Dedifferentiated amniotic fluid mesenchymal stem cell (primary cell): ENCODE data around the gene ACAT2.
A peak's percentile ranks its signal among the peaks of the same experiment; 100 is the strongest.
"Not testable (repeated sequence)": the region's sequence is repeated elsewhere in the genome, so short reads cannot be mapped to it uniquely, and the experiment has no call there.

Source experiments
- DNase-seq: peaks from one replicate; pipeline ENCODE4 v3.0.0-alpha.2; 2016; ENCODE audit errors: extremely low spot score

ACAT2 gene

DNA sequence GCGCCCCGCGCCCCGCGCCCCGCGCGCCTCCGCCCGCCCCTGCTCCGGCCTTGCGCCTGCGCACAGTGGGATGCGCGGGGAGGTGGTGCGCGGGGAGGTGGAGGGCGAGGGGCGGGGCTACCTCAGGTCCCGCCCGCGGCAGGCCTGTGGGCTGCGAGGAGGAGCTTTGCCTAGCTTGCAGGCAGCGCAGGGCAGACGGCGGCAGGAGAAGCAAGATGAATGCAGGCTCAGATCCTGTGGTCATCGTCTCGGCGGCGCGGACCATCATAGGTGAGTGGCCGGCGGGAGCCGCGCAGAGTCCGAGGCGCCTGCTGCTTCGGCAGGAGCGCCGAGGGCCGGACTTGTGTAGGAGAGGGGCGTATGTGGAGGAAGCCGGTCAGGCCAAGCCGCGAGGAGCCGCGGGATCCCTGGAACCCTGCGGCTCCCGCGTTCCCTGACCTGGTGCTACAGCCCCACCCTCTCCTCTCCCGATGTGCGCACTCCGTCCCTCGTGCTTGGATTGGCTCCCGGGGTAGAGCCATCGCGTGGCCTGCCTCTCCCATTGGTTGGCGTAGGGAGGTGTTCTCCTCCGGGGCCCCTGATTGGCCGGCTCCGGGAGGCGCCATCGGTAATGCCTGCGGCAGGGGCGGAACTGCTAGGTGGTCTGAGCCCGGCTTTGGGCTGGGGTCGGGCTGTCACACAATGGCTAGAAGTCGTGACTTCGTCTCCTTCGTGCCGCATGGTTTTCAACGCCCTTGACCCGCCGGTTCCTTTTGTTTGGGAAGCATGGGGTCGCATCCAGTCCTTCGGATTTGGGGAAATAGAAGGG, at the start of gene ACAT2:
Gene ACAT2, plus strand, starts transcription at position 173 of the 808 bp plus-strand sequence. Its CDS starts 43 bp downstream, at position 216.
- peak; percentile 92 for DNase-seq

DNA sequence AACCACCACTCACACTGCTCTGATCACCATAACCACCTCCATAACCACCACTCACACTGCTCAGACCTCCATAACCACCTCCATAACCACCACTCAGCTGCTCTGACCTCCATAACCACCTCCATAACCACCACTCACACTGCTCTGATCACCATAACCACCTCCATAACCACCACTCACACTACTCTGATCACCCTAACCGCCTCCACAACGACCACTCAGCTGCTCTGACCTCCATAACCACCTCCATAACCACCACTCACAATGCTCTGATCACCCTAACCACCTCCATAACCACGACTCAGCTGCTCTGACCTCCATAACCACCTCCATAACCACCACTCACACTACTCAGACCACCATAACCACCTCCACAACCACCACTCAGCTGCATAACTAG, 49.5 kb upstream of the ACAT2 start:
- DNase-seq: not testable (repeated sequence)

DNA sequence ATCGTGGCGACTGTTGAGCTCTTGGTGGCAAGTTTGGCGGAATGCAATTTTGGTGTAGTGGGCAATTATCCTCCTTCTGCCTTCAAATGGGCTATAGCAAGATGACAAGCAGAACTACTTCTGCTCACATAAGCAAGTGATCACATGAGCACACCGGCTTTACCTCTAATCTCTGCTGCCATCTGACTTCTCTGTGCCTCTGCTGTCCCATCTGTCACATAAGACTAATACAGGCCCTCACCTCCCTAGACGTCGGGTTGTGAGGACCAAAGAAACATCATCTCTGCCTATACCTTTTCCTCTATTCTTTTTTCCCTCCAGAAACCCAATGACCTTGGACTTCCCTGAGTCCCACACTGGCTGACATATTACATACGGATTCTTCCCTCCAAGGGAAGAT, 47.9 kb upstream of the ACAT2 start:
- DNase-seq: no peak

DNA sequence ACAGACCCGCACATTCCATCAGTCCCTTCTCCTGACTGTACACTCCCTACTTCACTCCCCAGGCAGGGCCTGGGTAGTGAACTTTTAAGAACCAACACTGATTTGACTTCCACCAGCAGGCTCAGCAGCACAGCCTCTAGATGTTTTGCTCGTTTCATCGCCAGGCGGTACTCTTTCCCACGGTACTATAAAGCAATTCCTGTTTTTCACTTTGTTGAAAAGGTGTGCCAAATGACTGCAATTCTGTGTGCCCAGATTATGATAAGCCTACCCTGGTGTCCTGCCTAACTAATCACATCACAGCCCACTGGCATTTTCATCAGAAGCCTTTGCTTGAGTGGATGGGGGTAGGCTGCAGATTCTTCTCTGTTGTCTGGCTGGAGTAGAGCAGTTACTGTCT, 47.4 kb upstream of the ACAT2 start:
- DNase-seq: no peak

DNA sequence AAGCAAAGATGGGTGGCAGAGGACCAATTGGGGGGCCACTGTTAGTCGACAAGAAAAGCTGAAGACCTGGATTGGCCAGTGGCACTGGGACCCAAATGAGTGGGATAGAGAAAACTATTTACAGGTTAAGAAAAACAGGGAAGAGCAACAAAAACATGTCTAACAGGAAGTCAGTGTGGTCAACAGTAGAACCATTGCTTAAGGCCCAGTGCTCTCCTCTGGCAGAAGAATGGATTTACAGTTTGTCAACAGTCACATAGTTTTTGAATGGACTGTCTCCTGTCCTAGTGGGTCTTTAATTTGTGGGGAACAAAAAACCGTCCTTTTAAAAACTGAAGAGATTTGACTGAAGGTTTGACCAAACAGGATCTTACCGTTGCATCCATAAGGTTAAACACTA, 46.7 kb upstream of the ACAT2 start:
- DNase-seq: no peak

DNA sequence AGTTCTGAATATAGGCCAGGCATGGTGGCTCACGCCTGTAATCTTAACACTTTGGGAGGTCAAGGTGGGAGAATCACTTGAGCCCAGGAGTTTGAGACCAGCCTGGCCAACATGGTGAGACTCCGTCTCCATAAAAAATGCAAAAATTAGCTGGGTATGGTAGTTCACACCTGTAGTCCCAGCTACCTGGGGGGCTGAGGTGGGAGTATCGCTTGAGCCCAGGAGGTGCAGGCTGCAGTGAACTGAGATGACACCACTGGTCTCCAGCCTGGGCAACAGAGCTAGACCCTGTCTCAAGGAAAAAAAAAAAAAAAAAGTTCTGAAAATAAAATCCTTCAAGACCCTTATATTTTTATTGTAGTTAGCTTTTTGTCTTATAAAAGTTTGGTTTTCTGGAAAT, 46.2 kb upstream of the ACAT2 start:
- DNase-seq: no peak

DNA sequence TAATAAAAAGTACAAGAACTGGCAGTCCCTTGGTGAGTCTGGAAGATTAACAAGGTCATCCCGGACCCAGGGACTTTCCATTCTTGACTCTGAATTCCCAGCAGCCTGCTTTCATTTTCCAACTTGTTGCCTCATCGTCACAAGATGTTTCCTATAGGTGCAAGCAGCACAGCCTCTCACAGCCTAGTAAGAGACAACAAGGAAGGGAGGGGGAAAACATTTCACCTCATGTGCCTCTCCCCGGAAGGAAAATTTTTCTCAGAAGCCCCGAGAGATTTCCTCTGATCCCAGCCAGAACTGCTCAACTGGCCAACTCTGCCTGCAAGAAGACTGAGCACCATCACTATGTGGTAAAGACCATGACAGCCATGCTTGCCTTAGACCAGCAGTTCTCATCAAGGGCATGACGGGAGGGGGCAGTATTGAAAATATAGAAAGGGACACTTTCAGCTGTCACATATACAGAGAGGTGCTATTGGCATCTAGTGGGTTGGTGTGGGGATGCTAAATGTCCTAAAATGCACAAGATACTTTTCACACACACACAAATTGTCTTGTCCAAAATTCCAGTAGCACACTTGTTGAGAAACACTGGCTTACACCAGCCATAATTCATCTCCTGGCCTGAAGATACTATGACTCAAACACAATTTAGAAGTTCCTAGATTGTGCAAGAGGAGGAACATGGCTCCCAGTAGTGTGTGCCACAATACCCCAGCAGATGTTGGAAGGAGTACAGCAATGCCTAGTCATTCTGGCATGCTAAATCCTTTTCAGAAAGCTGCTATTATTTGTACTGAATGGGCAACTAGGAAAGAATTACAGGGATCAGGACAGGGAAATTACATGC, 45.4 kb upstream of the ACAT2 start:
- DNase-seq: peak; percentile 97

DNA sequence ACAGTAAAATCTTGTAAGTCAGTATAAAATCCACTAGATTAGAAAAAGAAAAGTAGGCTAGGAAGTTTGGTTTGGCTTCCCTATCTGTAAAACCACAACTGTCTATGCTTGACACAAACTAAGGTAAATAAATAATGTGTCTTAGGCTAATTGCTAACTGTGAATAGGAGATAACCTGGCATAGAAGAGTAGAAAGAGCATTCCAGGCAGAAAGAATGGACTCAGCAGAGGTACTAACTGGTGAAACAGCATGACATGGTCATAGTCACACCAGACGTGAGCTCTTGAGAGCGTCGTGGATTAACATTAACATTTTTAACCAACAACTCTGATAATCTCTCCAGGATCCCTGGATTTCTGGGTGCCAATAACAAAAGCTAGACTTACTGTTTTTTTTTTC, 43.2 kb upstream of the ACAT2 start:
- DNase-seq: no peak

DNA sequence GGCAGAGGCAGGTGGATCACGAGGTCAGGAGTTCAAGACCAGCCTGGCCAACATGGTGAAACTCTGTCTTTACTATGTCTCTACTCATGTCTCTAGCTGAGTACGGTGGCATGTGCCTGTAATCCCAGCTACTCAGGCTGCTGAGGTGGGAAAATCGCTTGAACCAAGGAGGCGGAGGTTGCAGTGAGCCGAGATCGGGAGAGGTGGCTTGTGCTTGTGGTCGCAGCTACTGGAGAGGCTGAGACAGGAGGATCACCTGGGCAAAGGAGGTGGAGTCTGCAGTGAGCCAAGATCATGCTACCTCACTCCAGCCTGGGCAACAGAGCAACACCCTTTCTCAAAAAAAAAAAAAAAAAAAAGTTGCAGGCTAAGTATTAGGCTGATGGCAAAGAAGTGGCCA, 42.6 kb upstream of the ACAT2 start:
- no peak for DNase-seq

DNA sequence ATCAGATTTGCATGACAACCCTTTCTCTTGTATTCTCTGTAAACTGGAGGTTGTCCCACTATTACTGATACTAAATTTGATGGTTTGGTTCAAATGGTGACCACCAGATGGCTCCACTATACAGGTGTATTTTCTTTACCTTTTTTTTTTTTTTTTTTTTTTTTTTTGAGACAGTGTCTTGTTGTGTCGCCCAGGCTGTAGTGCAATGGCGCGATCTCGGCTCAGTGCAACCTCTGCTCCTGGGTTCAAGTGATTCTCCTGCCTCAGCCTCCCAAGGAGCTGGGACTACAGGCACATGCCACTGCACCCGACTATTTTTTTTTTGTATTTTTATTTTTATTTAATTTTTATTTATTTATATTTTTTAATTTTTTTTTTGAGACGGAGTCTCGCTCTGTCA, 41.1 kb upstream of the ACAT2 start:
- no peak for DNase-seq

DNA sequence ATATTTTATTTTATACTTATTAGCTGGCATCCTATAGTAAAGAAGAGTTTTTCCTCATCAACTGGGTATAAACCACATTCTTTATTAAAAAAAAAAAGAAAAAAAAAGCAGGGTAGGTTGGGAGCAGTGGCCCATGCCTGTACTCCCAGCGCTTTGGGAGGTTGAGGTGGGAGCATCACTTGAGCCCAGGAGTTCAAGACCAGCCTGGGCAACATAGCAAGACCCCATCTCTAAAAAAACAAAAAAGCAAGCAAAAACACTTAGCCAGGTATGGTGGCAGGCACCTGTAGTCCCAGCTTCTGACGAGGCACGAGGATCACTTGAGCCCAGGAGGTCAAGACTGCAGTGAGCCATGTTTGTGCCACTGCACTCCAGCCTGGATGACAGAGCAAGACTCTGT, 39.9 kb upstream of the ACAT2 start:
- not testable (repeated sequence) for DNase-seq

DNA sequence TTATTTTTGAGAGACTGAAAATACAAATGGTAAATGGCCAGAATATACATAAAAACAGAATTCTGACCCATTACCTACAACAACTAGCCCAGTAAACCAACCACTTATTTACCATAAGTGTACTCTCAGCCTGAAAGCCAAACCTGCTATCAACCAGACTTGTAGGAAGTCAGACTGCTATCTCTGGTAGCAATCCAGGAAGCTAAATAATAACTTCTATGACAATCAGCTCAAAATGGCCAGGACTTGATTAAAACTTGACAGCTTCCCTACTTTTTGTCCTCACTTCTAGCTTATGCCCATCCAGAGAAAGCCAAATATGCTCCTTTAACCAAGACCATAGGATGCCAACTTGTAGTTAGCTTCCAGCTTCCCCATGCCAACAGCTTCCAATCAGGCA, 39.2 kb upstream of the ACAT2 start:
- DNase-seq: no peak

DNA sequence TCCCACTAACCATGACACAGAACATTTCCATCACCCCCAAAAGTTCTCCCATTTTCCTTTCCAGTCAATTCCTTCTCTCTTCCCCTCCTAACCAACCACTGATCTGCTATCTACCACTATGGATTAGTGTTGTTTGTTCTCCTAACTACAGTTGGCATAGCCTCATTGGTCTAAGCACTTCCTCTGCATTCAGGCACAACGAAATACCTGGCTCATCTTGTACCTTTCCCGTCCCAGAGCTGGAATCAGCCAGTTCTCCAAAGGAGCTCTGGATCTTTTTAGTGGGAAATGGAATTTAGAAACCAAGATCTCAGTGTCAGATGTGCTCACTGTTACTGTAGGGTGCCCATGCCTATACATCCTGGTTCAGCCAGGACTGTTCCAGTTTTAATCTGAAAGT, 38.6 kb upstream of the ACAT2 start:
- DNase-seq: no peak

DNA sequence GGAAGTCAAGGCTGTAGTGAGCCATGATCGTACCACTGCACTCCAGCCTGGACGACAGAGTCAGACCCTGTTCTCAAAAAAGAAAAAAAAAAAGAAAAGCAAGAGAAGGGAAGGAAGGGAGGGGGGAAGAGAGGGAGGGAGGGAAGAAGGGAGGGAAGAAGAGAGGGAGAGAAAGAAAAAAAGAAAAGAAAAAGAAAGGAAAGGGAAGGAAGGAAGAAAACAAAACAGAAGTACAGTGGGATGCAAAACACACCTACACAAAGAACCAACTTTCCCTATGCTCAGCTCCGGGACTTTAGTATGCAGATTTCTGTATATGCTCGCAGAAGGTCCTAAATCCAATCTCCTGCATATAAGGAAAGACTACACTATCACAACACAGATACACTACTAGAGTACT, 37.1 kb upstream of the ACAT2 start:
- DNase-seq: no peak

DNA sequence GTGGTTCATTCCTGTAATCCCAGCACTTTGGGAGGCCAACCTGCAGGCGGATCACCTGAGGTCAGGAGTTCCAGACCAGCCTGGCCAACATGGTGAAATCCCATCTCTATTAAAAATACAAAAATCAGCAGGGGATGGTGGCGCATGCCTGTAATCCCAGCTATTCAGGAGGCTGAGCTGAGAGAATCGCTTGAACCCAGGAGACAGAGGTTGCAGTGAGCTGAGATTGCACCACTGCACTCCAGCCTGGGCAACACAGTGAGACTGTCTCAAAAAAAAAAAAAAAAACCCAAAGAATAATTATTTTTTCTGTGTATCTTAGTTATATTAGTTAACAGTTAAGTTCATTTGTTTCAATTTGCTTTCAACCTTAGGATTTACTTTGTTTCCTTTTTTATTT, 36.6 kb upstream of the ACAT2 start:
- not testable (repeated sequence) for DNase-seq

DNA sequence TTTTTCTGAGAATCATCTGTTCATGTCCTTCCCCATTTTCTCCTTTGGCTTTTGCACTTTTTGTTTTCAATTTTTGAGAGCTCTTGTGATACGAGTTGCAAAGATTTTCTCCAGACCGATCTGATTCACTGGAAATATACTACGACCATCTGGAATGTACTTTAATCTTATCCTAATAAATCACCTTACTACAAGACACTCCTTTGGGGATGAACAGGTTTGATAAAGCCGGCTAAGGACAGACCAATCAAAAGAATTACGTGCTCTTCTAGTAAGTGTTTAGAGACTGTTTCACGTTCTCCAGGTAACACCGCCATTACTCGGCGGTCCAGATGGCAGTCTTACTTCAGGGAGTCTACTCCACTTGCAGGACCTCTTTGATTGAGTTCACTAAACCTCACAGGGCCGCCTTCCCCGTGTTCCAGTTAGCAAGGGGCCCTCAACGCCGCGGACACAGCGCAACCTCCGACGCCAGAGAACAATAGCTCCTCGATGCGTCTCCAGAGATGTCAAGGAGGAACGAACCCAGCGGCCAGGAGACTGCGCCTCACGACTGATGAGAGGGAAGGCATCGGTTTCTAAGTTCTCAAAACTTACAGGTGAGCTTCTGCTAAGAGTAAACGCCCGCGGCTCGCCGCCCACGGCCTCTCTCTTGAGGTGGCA, 35.5 kb upstream of the ACAT2 start:
- no peak for DNase-seq

DNA sequence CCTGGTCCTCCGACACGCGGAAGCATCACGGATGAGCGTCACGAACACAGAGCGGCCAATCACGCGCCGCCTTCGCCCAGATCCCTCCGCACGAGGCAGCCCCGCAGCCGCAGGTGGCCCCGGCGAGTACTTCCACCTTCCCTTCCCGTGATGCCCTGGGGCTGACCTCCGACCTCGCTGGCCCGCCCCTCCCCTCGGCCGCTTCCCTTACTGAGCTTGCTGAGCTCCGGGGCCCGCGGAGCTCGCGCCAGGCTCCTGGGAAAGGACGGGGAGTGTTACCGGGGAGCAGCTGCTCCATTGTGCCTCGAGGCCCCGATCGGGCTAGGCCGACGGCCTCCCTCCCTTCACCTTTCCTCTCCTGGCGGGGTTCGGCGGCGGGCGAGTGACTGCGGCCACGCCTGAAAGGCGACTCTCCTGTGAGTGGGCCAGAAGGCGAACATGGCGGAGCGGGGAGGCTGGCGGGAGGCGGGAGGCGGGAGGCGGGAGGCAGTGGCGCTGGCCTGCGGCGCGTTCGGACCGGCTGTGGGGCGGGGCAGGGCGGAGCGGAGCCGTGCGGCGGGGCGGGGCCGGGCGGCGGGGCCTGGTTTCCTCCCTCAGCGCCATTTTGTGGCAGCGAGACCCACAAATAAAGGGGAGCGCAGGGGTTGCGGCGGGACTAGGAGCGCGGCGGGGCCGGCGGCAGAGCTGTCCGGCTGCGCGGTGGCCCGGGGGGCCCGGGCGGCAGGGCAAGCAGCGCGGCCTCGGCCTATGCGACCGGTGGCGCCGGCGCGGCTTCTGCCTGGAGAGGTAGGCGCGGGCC, 34.7 kb upstream of the ACAT2 start, which contains the start of gene WTAP:
Gene WTAP, plus strand, starts transcription at position 589 of the 799 bp plus-strand sequence. CDS start 8,760 bp downstream, outside the sequence.
- DNase-seq: peak; percentile 84

DNA sequence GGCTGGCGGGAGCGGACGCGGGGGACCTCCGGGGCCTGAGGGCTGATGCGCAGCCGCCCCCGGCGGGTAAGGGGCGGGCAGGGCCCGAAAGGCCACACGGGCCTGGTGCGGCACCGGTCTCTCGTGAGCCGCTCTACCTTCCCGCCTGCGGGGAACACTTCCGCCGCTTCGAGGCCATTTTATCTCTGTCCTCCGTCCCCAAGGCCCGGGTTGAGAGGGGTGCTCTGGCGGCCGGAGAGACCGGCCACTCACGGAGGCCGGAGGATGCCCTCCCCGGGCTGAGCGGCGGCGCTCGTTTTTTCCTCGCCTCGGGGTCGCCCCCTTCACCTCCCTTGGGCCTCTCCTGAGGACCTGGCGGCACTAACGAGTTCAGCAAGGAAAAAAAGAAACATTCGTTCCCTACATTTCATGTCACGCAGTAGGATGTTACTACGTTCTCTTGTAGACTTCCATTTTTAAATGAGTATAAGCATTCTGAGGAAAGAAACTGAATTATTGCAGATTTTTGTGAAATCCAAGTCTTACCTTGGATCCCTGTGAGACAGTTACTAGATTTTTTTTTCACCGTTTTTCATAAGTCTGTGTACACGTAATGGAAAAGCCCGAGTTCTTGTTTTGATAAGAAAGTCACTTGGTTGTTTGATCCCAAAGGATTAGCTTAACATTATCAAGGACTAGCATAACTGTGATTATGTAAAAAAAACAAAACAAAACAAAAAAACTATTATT, 34.0 kb upstream of the ACAT2 start:
- DNase-seq: peak; percentile 29

DNA sequence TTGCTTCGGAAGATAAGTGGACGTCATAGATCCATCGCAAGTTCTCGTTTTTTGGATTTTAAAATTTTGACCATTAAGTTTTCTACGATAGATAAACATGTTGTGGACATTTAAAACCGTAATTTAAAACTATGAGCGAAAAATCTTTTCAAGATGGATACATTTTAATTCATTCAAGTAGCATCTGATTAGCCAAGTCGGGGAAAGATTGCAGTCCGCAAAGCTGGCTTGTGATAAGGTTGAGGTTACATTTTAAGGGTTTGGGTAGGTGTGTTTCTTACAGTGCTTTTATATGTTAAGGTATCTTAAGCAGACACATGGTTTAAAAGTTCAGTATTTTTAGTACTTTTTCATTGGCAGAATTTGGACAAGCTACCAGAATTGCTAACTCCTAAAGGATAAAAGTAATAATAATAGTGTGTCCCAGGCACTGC, 33.3 kb upstream of the ACAT2 start:
- no peak for DNase-seq

DNA sequence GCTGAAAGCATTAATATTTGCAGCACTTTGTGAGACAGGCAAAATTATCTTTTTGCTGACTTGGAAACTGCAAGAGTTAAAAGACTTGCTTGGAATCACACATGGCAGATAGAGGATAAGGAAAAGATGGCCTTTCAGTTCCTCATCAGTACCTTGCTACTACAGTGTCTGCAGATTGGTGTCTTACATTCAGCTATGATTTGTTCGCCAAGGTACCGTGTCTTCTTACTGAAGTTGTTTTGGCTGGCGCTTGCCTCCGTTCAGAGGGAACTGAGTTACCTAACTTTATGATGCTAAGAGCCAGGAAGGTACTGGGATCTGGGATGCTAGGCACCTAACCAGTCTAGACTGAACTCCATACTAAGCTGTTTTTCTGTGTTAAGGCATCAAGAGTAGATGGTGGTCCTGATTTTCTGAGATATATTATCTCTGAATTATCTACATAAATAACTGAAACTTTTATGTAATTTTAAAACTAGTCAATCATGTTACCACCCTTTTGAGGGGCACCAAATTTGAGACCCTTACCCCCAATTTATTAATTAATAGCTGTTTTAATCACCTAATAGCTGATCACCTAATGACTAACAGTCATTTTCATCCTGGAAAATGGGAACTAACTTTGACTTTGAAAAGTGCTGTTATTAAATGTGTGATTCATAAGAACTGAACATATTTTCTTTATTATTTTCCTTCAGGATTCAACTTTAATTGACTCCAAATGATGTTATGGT, 32.1 kb upstream of the ACAT2 start:
- DNase-seq: no peak
